Neutrophil (primary cell): Measurements from ENCODE around the gene BEX4.

Experiments used
- H3K27ac ChIP-seq: fragments of 200-600 bp; sonication (generic); 2 replicates; pipeline ENCODE4 v1.5.1; 2016; ENCODE audit warnings: mild to moderate bottlenecking, moderate library complexity
- H3K27me3 ChIP-seq: fragments of 200-600 bp; sonication (generic); 2 replicates; pipeline ENCODE4 v1.6.0; 2016; ENCODE audit warnings: mild to moderate bottlenecking
- H3K36me3 ChIP-seq: fragments of 200-600 bp; sonication (generic); 2 replicates; pipeline ENCODE4 v1.5.1; 2017
- H3K4me1 ChIP-seq, 2 experiments: fragments of 200-600 bp in 1 of 2; sonication (generic) in 1 of 2; 1 replicate in 1 of 2; 2 replicates in 1 of 2; pipeline versions ENCODE4 v1.5.1 to v1.6.1; 2013 to 2016; ENCODE audit warnings: low read depth in 1 of 2, low read length in 1 of 2, mild to moderate bottlenecking in 1 of 2, moderate library complexity in 1 of 2; ENCODE audit not compliant: control insufficient read depth in 1 of 2, insufficient read depth in 1 of 2
- H3K4me3 ChIP-seq, 2 experiments: fragments of 200-600 bp in 1 of 2; sonication (generic) in 1 of 2; 1 replicate in 1 of 2; 2 replicates in 1 of 2; pipeline ENCODE4 v1.5.1; 2013 to 2016; ENCODE audit warnings: low read depth in 1 of 2, low read length in 1 of 2, mild to moderate bottlenecking in 1 of 2, moderate library complexity in 1 of 2
- H3K9me3 ChIP-seq: fragments of 200-600 bp; sonication (generic); 2 replicates; pipeline ENCODE4 v1.5.1; 2016
- CTCF ChIP-seq: fragments of 200-600 bp; sonication (generic); IDR thresholded peaks from 2 replicates; pipeline ENCODE4 v1.5.1; 2016; ENCODE audit warnings: antibody characterized with exemption

Gene BEX4

GRCh38 chrX:103256651-103257050 lies 41.7 kb downstream of the BEX4 start:
- no peak for TF ChIP-seq CTCF
- Histone ChIP-seq H3K4me3 (no peak overlapping the region), H3K36me3 (no peaks in the 10 kb centered on the region), H3K27ac (no peak overlapping the region), H3K27me3 (no peaks in the 10 kb centered on the region), H3K9me3 (no peaks in the 10 kb centered on the region), H3K4me1 (peaks cover 0 to 15% of the 10 kb centered on the region in 2 experiments)

GRCh38 chrX:103258275-103258674 lies 43.4 kb downstream of the BEX4 start:
- no peaks in the 10 kb centered on the region for H3K36me3 ChIP-seq
- H3K4me1 ChIP-seq, result peaks cover 0 to 15% of the 10 kb centered on the region in 2 experiments
- H3K4me3 ChIP-seq, result no peak overlapping the region
- no peak for TF ChIP-seq CTCF
- H3K9me3 ChIP-seq, result no peaks in the 10 kb centered on the region
- no peaks in the 10 kb centered on the region for H3K27me3 ChIP-seq
- H3K27ac ChIP-seq, result no peak overlapping the region
